Liver (tissue), 9 donors: ENCODE data around the gene TUFT1. TPM values are rescaled to one million over a fixed set of nuclear protein-coding genes. Genes with fewer than 3 reads are reported as not detected.
A peak's percentile ranks its signal among the peaks of the same experiment; 100 is the strongest.

Experiments used
- DNase-seq: peaks from one replicate; pipeline ENCODE4 v3.0.0-alpha.2; 2017; ENCODE audit warnings: low spot score
- H3K27ac ChIP-seq, 2 donors: one replicate each; pipeline ENCODE4 v1.7.0; 2013; ENCODE audit warnings: inconsistent platforms in 2 of 2, low read length in 2 of 2, control low read depth in 1 of 2, low read depth in 1 of 2, mild to moderate bottlenecking in 1 of 2
- H3K27me3 ChIP-seq, 4 donors: one replicate each; pipeline versions ENCODE4 v1.6.1 to v1.7.0; 2013; ENCODE audit warnings: low read length in 3 of 4, inconsistent platforms in 1 of 4, mild to moderate bottlenecking in 1 of 4, moderate library complexity in 1 of 4; ENCODE audit not compliant: control insufficient read depth in 4 of 4, insufficient read depth in 4 of 4
- H3K36me3 ChIP-seq, 4 donors: one replicate each; pipeline versions ENCODE4 v1.6.1 to v1.7.0; 2013; ENCODE audit warnings: low read length in 3 of 4, mild to moderate bottlenecking in 3 of 4, low read depth in 1 of 4, moderate library complexity in 1 of 4; ENCODE audit not compliant: control insufficient read depth in 4 of 4, insufficient read depth in 3 of 4
- H3K4me1 ChIP-seq, 4 donors: one replicate each; pipeline versions ENCODE4 v1.6.1 to v1.7.0; 2013; ENCODE audit warnings: low read length in 3 of 4, mild to moderate bottlenecking in 3 of 4, moderate library complexity in 1 of 4; ENCODE audit not compliant: control insufficient read depth in 4 of 4, insufficient read depth in 4 of 4
- H3K4me3 ChIP-seq, 3 donors: one replicate each; pipeline versions ENCODE4 v1.6.1 to v1.7.0; 2013; ENCODE audit warnings: low read length in 3 of 3, control low read depth in 1 of 3, low read depth in 1 of 3, mild to moderate bottlenecking in 1 of 3
- H3K9ac ChIP-seq, 2 donors: one replicate each; pipeline ENCODE4 v1.7.0; 2013; ENCODE audit warnings: low read length in 2 of 2, mild to moderate bottlenecking in 2 of 2, moderate library complexity in 2 of 2, control low read depth in 1 of 2, low read depth in 1 of 2
- H3K9me3 ChIP-seq, 4 donors: one replicate each; pipeline versions ENCODE4 v1.6.1 to v1.7.0; 2013; ENCODE audit warnings: low read length in 3 of 4; ENCODE audit not compliant: control insufficient read depth in 4 of 4
- CTCF ChIP-seq: fragments of 150-350 bp; IDR thresholded peaks from 2 replicates; pipeline ENCODE4 v1.5.1; 2017; ENCODE audit warnings: improper control_type of control experiment, low read depth, low read length; ENCODE audit not compliant: missing input control
- FOXA1 ChIP-seq: IDR thresholded peaks from 2 replicates; pipeline ENCODE4 v1.6.1; 2016; ENCODE audit warnings: antibody characterized with exemption
- FOXA2 ChIP-seq: IDR thresholded peaks from 2 replicates; pipeline ENCODE4 v1.6.1; 2016; ENCODE audit warnings: antibody characterized with exemption
- GABPA ChIP-seq, 2 donors: IDR thresholded peaks in 1 of 2; conservative IDR thresholded peaks in 1 of 2; 2 replicates each; pipeline ENCODE4 v1.6.1; 2016; ENCODE audit warnings: antibody characterized with exemption in 2 of 2, mild to moderate bottlenecking in 1 of 2, moderate library complexity in 1 of 2
- HNF4A ChIP-seq, 2 donors: conservative IDR thresholded peaks; 2 replicates each; pipeline ENCODE4 v1.6.1; 2016; ENCODE audit warnings: antibody characterized with exemption in 2 of 2, mild to moderate bottlenecking in 2 of 2
- JUND ChIP-seq, 2 donors: IDR thresholded peaks; 2 replicates each; pipeline ENCODE4 v1.6.1; 2016; ENCODE audit warnings: antibody characterized with exemption in 2 of 2
- NR2F2 ChIP-seq: IDR thresholded peaks from 2 replicates; pipeline ENCODE4 v1.6.1; 2016; ENCODE audit warnings: antibody characterized with exemption
- RAD21 ChIP-seq, 2 donors: IDR thresholded peaks; 2 replicates each; pipeline ENCODE4 v1.6.1; 2016; ENCODE audit warnings: antibody characterized with exemption in 2 of 2, mild to moderate bottlenecking in 2 of 2
- RXRA ChIP-seq, 2 donors: IDR thresholded peaks; 2 replicates each; pipeline ENCODE4 v1.6.1; 2017 to 2018; ENCODE audit warnings: antibody characterized with exemption in 2 of 2, mild to moderate bottlenecking in 1 of 2
- SP1 ChIP-seq: IDR thresholded peaks from 2 replicates; pipeline ENCODE4 v1.6.1; 2018; ENCODE audit warnings: antibody characterized with exemption, mild to moderate bottlenecking
- TAF1 ChIP-seq: conservative IDR thresholded peaks from 2 replicates; pipeline ENCODE4 v1.6.1; 2016; ENCODE audit warnings: antibody characterized with exemption, mild to moderate bottlenecking
- YY1 ChIP-seq: IDR thresholded peaks from 2 replicates; pipeline ENCODE4 v1.6.1; 2016; ENCODE audit warnings: antibody characterized with exemption, mild to moderate bottlenecking
- ZBTB33 ChIP-seq: IDR thresholded peaks from 2 replicates; pipeline ENCODE4 v1.6.1; 2016; ENCODE audit warnings: antibody characterized with exemption
- WGBS: extraction: QIAGEN DNeasy Blood & Tissue Kit; methylation state at CpG from one replicate; pipeline ENCODE4 v1.1.7; 2013; 5-methylcytosine and 5-hydroxymethylcytosine counted together
- polyA plus RNA-seq, 2 donors: library from polyadenylated mRNA; stranded (reverse) in 1 of 2; unstranded in 1 of 2; fragments of 200-250 nt in 1 of 2; fragments of >200 nt in 1 of 2; fragmentation: Nextera tagmentation in 1 of 2; extraction: Ambion mirVana in 1 of 2; gene quantifications; one replicate each; pipeline versions ENCODE4 v1.2.1 to v1.2.3, GENCODE V29; 2013 to 2015
- total RNA-seq, 2 donors: library from RNA; depleted of rRNA; stranded (reverse); fragments of >200 nt; gene quantifications; one replicate each; pipeline ENCODE4 v1.2.3, GENCODE V29; 2014
- TF ChIP-seq, protein P1 (sequence below): IDR thresholded peaks from 2 replicates; pipeline ENCODE4 v1.6.1; 2016; ENCODE audit warnings: antibody characterized with exemption, mild to moderate bottlenecking
- donor health status: healthy.
- donor health status: healthy.
- donor health status: healthy.
- donor health status: healthy.
- donor health status: healthy.

Gene TUFT1
- total and polyA plus RNA-seq, 4 donors = 1.7 to 4.8 (median 3.0) TPM

DNA sequence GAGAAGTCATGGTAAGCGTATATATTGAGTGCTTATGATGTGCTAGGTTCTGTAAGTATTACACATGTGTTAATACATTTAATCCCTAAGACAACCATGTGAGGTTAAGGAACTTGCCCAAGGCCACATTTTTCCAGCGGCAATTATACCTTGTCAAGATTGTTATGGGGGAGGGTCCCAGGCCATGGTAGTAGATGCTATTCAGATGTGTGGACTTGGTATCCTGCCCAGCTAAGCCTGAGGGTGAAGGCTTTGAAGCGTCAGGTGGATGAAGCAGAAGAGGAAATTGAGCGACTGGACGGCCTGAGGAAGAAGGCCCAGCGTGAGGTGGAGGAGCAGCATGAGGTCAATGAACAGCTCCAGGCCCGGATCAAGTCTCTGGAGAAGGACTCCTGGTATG is 3.6 kb upstream of the TUFT1 start (continued):
- TF ChIP-seq, protein P1, sequence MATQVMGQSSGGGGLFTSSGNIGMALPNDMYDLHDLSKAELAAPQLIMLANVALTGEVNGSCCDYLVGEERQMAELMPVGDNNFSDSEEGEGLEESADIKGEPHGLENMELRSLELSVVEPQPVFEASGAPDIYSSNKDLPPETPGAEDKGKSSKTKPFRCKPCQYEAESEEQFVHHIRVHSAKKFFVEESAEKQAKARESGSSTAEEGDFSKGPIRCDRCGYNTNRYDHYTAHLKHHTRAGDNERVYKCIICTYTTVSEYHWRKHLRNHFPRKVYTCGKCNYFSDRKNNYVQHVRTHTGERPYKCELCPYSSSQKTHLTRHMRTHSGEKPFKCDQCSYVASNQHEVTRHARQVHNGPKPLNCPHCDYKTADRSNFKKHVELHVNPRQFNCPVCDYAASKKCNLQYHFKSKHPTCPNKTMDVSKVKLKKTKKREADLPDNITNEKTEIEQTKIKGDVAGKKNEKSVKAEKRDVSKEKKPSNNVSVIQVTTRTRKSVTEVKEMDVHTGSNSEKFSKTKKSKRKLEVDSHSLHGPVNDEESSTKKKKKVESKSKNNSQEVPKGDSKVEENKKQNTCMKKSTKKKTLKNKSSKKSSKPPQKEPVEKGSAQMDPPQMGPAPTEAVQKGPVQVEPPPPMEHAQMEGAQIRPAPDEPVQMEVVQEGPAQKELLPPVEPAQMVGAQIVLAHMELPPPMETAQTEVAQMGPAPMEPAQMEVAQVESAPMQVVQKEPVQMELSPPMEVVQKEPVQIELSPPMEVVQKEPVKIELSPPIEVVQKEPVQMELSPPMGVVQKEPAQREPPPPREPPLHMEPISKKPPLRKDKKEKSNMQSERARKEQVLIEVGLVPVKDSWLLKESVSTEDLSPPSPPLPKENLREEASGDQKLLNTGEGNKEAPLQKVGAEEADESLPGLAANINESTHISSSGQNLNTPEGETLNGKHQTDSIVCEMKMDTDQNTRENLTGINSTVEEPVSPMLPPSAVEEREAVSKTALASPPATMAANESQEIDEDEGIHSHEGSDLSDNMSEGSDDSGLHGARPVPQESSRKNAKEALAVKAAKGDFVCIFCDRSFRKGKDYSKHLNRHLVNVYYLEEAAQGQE = no peak
- TF ChIP-seq ZBTB33 = no peak

GRCh38 chr1:151537112-151537511 is 3.0 kb upstream of the TUFT1 start:
- Histone ChIP-seq H3K9me3 (no peaks in the 10 kb centered on the region), H3K4me3 (no peak overlapping the region), H3K27me3 (no peaks in the 10 kb centered on the region), H3K4me1 (peaks cover 0 to 24% (median 18%) of the 10 kb centered on the region in 4 donors), H3K27ac (no peak overlapping the region), H3K9ac (no peak overlapping the region), H3K36me3 (peaks cover 7 to 49% (median 39%) of the 10 kb centered on the region in 4 donors)
- TF ChIP-seq GABPA (IDR thresholded peaks at IDR 0.05 in 1 of 2, conservative IDR thresholded peaks at IDR 0.05 in 1 of 2) = no peak
- TF ChIP-seq, protein P1 = no peak
- 84% methylated on average over 9 of the region's 9 CpGs for WGBS
- DNase-seq = no peak

- Histone ChIP-seq H3K4me1 (peaks cover 0 to 24% (median 18%) of the 10 kb centered on the region in 4 donors), H3K27ac (peak overlapping the region; percentile 83 to 85), H3K9me3 (no peaks in the 10 kb centered on the region), H3K27me3 (no peaks in the 10 kb centered on the region), H3K4me3 (peak overlapping the region; percentile 2 to 71 (median 68)), H3K9ac (peak overlapping the region in 1 of 2 donors; percentile 2), H3K36me3 (peaks cover 4 to 34% (median 32%) of the 10 kb centered on the region in 4 donors)
- 15% methylated on average over 7 of the region's 7 CpGs for whole genome bisulfite sequencing
- DNase-seq = peak; percentile 84
- TF ChIP-seq RXRA (IDR thresholded peaks at IDR 0.05) (peak in 1 of 2 donors; percentile 74), NR2F2 (no peak), RAD21 (IDR thresholded peaks at IDR 0.05) (peak; percentile 24 to 38), HNF4A (conservative IDR thresholded peaks at IDR 0.05) (peak; percentile 71 to 82), FOXA1 (no peak), CTCF (no peak), YY1 (peak; percentile 12), JUND (IDR thresholded peaks at IDR 0.05) (peak; percentile 14 to 59), SP1 (peak; percentile 66), FOXA2 (peak; percentile 10), TAF1 (no peak)
- TF ChIP-seq, protein P1 = no peak
These were observed 638 bp upstream of the TUFT1 start for GRCh38 chr1:151539321-151540020.
